ENCODE data around the gene HOXB5. TPM values are rescaled to one million over a fixed set of nuclear protein-coding genes. Genes with fewer than 3 reads are reported as not detected.

The HOXB5 gene
- total and polyA plus RNA-seq, 10 of the 15 experiments (the other 5 are each of a cell fraction or from before 2014, with no cell fraction given): not detected

GRCh38 chr17:48596000-48596734 is 2.6 kb upstream of the HOXB5 start:
- no peak for FAIRE-seq
- TF ChIP-seq PML (IDR thresholded peaks at IDR 0.05; ENCODE audit: low read length) (no peak), RELA (IDR thresholded peaks at IDR 0.05; ENCODE audit: borderline replicate concordance, partially characterized antibody) (no peak), CREB1 (IDR thresholded peaks at IDR 0.05; ENCODE audit: low read depth) (no peak), BCLAF1 (IDR thresholded peaks at IDR 0.05) (no peak), ATF3 (IDR thresholded peaks at IDR 0.05; ENCODE audit: borderline replicate concordance, extremely low read depth, low read depth, low read length) (no peak), EGR1 (IDR thresholded peaks at IDR 0.05; ENCODE audit: borderline replicate concordance in 1 of 2, low read depth in 2 of 2, low read length in 2 of 2) (no peak), DPF2 (IDR thresholded peaks at IDR 0.05) (no peak)
- CTCF ChIA-PET: no interaction called here
- no peak overlapping the region for H3K27ac ChIP-seq (ENCODE audit: control insufficient read depth, insufficient read depth)
- no peak for DNase-seq (ENCODE audit: low read depth, low spot score)
- RAD21 ChIA-PET (ENCODE audit: unreplicated experiment): interaction anchor here (0.7 kb wide), 1 partner anchor 265 kb away, joined by 3 read pairs; no protein-coding TSS in a partner anchor
- H4K20me1 ChIP-seq (ENCODE audit: control insufficient read depth, insufficient read depth): no peaks in the 10 kb centered on the region
- H2AFZ ChIP-seq (ENCODE audit: control insufficient read depth, low read depth, low read length): peak overlapping the region; percentile 23; the same call in 1 of the 2 replicates
- no TSS peak for BruUV-seq (replicated peaks)
- H3K27me3 ChIP-seq (replicated peaks in 1 of 2; ENCODE audit: control insufficient read depth in 2 of 2, insufficient read depth in 2 of 2, low read length in 1 of 2): peaks cover 8 to 46% of the 10 kb centered on the region in 2 experiments
- WGBS (ENCODE audit: insufficient coverage, insufficient replicate concordance, low lambda C conversion rate, missing lambda C conversion rate): 42% methylated on average over 42 of the region's 54 CpGs
- intact Hi-C loops (cut with micrococcal nuclease; ENCODE audit: unreplicated experiment): loop anchor here (2.0 kb wide), 2 partner anchors 259 to 287 kb away; no protein-coding TSS in a partner anchor
- peak overlapping the region; percentile 66; the same call in 1 of the 2 replicates for H3K4me2 ChIP-seq (ENCODE audit: control insufficient read depth, insufficient read depth)
- no peaks in the 10 kb centered on the region for H3K36me3 ChIP-seq (ENCODE audit: control insufficient read depth in 2 of 2, insufficient read depth in 2 of 2, low read length in 1 of 2)
- H3K9ac ChIP-seq (ENCODE audit: control insufficient read depth, insufficient read depth, low read length): no peak overlapping the region
- no peak overlapping the region for H3K4me3 ChIP-seq
- POLR2A ChIA-PET: no interaction called here
- in situ Hi-C loops (cut with MboI): loop anchor here (5.0 kb wide), 1 partner anchor 334 kb away; no protein-coding TSS in a partner anchor
- H3K9me3 ChIP-seq (replicated peaks; ENCODE audit: control insufficient read depth, insufficient read depth, low read length): no peaks in the 10 kb centered on the region
- no peak for ATAC-seq
- H3K4me1 ChIP-seq (ENCODE audit: control insufficient read depth, insufficient read depth, low read length): peaks cover 10% of the 10 kb centered on the region
- no peaks in the 10 kb centered on the region for H3K79me2 ChIP-seq (ENCODE audit: control insufficient read depth, insufficient read depth, low read length)
- SMC1A ChIA-PET (ENCODE audit: uncharacterized antibody, unreplicated experiment): interaction anchor here (1.0 to 1.2 kb wide), 3 partner anchors 83 to 323 kb away, joined by 3 to 4 read pairs (median 3); no protein-coding TSS in a partner anchor

All from GM12878 (cell line).